Hepatocyte (in vitro differentiated cells): ENCODE data around the gene C1QTNF2.

ENCODE experiments used
- CTCF ChIP-seq: fragments of 200-600 bp; sonication (generic); IDR thresholded peaks from 2 replicates; pipeline ENCODE4 v1.5.1; 2016; ENCODE audit warnings: antibody characterized with exemption, mild to moderate bottlenecking; ENCODE audit not compliant: poor library complexity
- EZH2phosphoT487 ChIP-seq: fragments of 200-600 bp; sonication (generic); IDR thresholded peaks from one replicate; pipeline ENCODE4 v1.6.1; 2018; ENCODE audit warnings: antibody characterized with exemption, mild to moderate bottlenecking, low read depth, moderate library complexity; ENCODE audit not compliant: unreplicated experiment, severe bottlenecking

- TF ChIP-seq CTCF (no peak), EZH2phosphoT487 (no peak)
Observed at GRCh38 chr5:160369990-160370712, at the start of gene C1QTNF2.
